ENCODE measurements around the gene IL3RA. TPM values are rescaled to one million over a fixed set of nuclear protein-coding genes. Genes with fewer than 3 reads are reported as not detected.

IL3RA gene
- total and polyA plus RNA-seq, 2 experiments from 2014 or later, result 0.86 TPM; not detected in 1

- TF ChIP-seq CTCF (conservative IDR thresholded peaks at IDR 0.05; ENCODE audit: low read depth in 2 of 2) (no peak), STAT1 (IDR thresholded peaks at IDR 0.05; ENCODE audit: unreplicated experiment) (no peak), EZH2phosphoT487 (IDR thresholded peaks at IDR 0.05; ENCODE audit: unreplicated experiment) (no peak), REST (IDR thresholded peaks at IDR 0.05; ENCODE audit: unreplicated experiment) (no peak)
Measured at GRCh38 chrX:1305411-1305810, 31.2 kb upstream of the IL3RA start (continued).

GRCh38 chrX:1306909-1307625 lies 29.5 kb upstream of the IL3RA start:
- no peak overlapping the region for H3K27ac ChIP-seq (ENCODE audit: low read depth)
- H3K36me3 Mint-ChIP-seq (ENCODE audit: low read depth), result peaks cover 45% of the 10 kb centered on the region
- H3K4me1 Mint-ChIP-seq, result no peaks in the 10 kb centered on the region
- H3K27ac Mint-ChIP-seq, result no peak overlapping the region
- H3F3A ChIP-seq (replicated peaks; ENCODE audit: low read depth), result peaks cover 17% of the 10 kb centered on the region
- ATAC-seq (no peak; the same call in 2 of the 3 replicates), DNase-seq (ENCODE audit: low spot score) (peak; percentile 44)
- no peaks in the 10 kb centered on the region for H3K27me3 ChIP-seq (ENCODE audit: insufficient read depth)
- H4K20me1 ChIP-seq (replicated peaks; ENCODE audit: insufficient read depth), result no peaks in the 10 kb centered on the region
- H3K9me3 Mint-ChIP-seq, result peaks cover 91% of the 10 kb centered on the region
- H3K9me2 ChIP-seq (ENCODE audit: insufficient read depth), result no peaks in the 10 kb centered on the region
- no peaks in the 10 kb centered on the region for H3K36me3 ChIP-seq (ENCODE audit: insufficient read depth)
- no peaks in the 10 kb centered on the region for H3K79me2 ChIP-seq (replicated peaks; ENCODE audit: insufficient read depth)
- no peak overlapping the region for H3K4me3 Mint-ChIP-seq
- H2AFZ ChIP-seq, result no peak overlapping the region
- no peaks in the 10 kb centered on the region for H3K4me1 ChIP-seq (ENCODE audit: insufficient read depth)
- no peak overlapping the region for H3K4me2 ChIP-seq
- peaks cover 31% of the 10 kb centered on the region for H3K27me3 Mint-ChIP-seq (ENCODE audit: insufficient read depth, low read depth, poor library complexity)
- H3K4me3 ChIP-seq, result no peak overlapping the region
- no peak for TF ChIP-seq REST (IDR thresholded peaks at IDR 0.05; ENCODE audit: unreplicated experiment)
- no peak for TF ChIP-seq NANOG (IDR thresholded peaks at IDR 0.05; ENCODE audit: borderline replicate concordance)
- no peak for TF ChIP-seq ZNF462 (CRISPR knock-in tag; IDR thresholded peaks at IDR 0.05)
- no peak for TF ChIP-seq EZH2 (IDR thresholded peaks at IDR 0.05; ENCODE audit: low read depth, unreplicated experiment)
